ENCODE results near the gene SPACA5.
"Not testable (repeated sequence)": the region's sequence is repeated elsewhere in the genome, so short reads cannot be mapped to it uniquely, and the experiment has no call there.

SPACA5 gene

GRCh38 chrX:48030237-48030636 lies 23.4 kb downstream of the SPACA5 start:
- Histone ChIP-seq H3K4me3 (ENCODE audit: low read length) (no peak overlapping the region), H3K36me3 (ENCODE audit: control insufficient read depth, low read length) (no peaks in the 10 kb centered on the region), H3K4me1 (ENCODE audit: control insufficient read depth, low read length) (peaks cover 11% of the 10 kb centered on the region), H3K9me3 (ENCODE audit: control insufficient read depth, insufficient read depth, low read length) (no peaks in the 10 kb centered on the region), H3F3A (ENCODE audit: control insufficient read depth, insufficient read depth) (no peaks in the 10 kb centered on the region), H3K4me2 (ENCODE audit: low read length) (no peak overlapping the region), H3K9me2 (replicated peaks; ENCODE audit: control insufficient read depth, low read length) (no peaks in the 10 kb centered on the region), H3K79me2 (ENCODE audit: control insufficient read depth, low read length) (no peaks in the 10 kb centered on the region), H3K27me3 (ENCODE audit: control insufficient read depth, low read length) (no peaks in the 10 kb centered on the region), H4K20me1 (ENCODE audit: control insufficient read depth, insufficient read depth, low read depth, low read length) (no peaks in the 10 kb centered on the region), H3K27ac (ENCODE audit: low read depth, low read length) (no peak overlapping the region)
- TF ChIP-seq CTCF (IDR thresholded peaks at IDR 0.05; ENCODE audit: low read depth, low read length, poor library complexity, severe bottlenecking), result no peak
- TF ChIP-seq EZH2phosphoT487 (IDR thresholded peaks at IDR 0.05; ENCODE audit: borderline replicate concordance, low read length), result no peak

GRCh38 chrX:48030641-48031173 lies 23.9 kb downstream of the SPACA5 start:
- not testable (repeated sequence) for H3K36me3 ChIP-seq (ENCODE audit: control insufficient read depth, low read length); H3K4me3 ChIP-seq (ENCODE audit: low read length); H3K9me3 ChIP-seq (ENCODE audit: control insufficient read depth, insufficient read depth, low read length); H3K79me2 ChIP-seq (ENCODE audit: control insufficient read depth, low read length); H3F3A ChIP-seq (ENCODE audit: control insufficient read depth, insufficient read depth); H4K20me1 ChIP-seq (ENCODE audit: control insufficient read depth, insufficient read depth, low read depth, low read length); H3K4me1 ChIP-seq (ENCODE audit: control insufficient read depth, low read length); H3K9me2 ChIP-seq (replicated peaks; ENCODE audit: control insufficient read depth, low read length); H3K27ac ChIP-seq (ENCODE audit: low read depth, low read length); H3K27me3 ChIP-seq (ENCODE audit: control insufficient read depth, low read length); H3K4me2 ChIP-seq (ENCODE audit: low read length)

GRCh38 chrX:48035891-48036290 lies 29.1 kb downstream of the SPACA5 start:
- Histone ChIP-seq H4K20me1 (ENCODE audit: control insufficient read depth, insufficient read depth, low read depth, low read length) (no peaks in the 10 kb centered on the region), H3K9me3 (ENCODE audit: control insufficient read depth, insufficient read depth, low read length) (no peaks in the 10 kb centered on the region), H3K9me2 (replicated peaks; ENCODE audit: control insufficient read depth, low read length) (no peaks in the 10 kb centered on the region), H3K79me2 (ENCODE audit: control insufficient read depth, low read length) (no peaks in the 10 kb centered on the region), H3K36me3 (ENCODE audit: control insufficient read depth, low read length) (no peaks in the 10 kb centered on the region), H3K27me3 (ENCODE audit: control insufficient read depth, low read length) (no peaks in the 10 kb centered on the region), H3K4me1 (ENCODE audit: control insufficient read depth, low read length) (no peaks in the 10 kb centered on the region), H3K27ac (ENCODE audit: low read depth, low read length) (no peak overlapping the region), H3K4me2 (ENCODE audit: low read length) (no peak overlapping the region), H3F3A (ENCODE audit: control insufficient read depth, insufficient read depth) (no peaks in the 10 kb centered on the region), H3K4me3 (ENCODE audit: low read length) (no peak overlapping the region)
- TF ChIP-seq EZH2phosphoT487 (IDR thresholded peaks at IDR 0.05; ENCODE audit: borderline replicate concordance, low read length), result no peak
- TF ChIP-seq CTCF (IDR thresholded peaks at IDR 0.05; ENCODE audit: low read depth, low read length, poor library complexity, severe bottlenecking), result no peak

GRCh38 chrX:48043056-48043455 lies 36.3 kb downstream of the SPACA5 start:
- Histone ChIP-seq H3K27me3 (ENCODE audit: control insufficient read depth, low read length) (no peaks in the 10 kb centered on the region), H3K27ac (ENCODE audit: low read depth, low read length) (no peak overlapping the region), H3K79me2 (ENCODE audit: control insufficient read depth, low read length) (no peaks in the 10 kb centered on the region), H3K4me2 (ENCODE audit: low read length) (no peak overlapping the region), H3K9me2 (replicated peaks; ENCODE audit: control insufficient read depth, low read length) (no peaks in the 10 kb centered on the region), H3F3A (ENCODE audit: control insufficient read depth, insufficient read depth) (no peaks in the 10 kb centered on the region), H4K20me1 (ENCODE audit: control insufficient read depth, insufficient read depth, low read depth, low read length) (no peaks in the 10 kb centered on the region), H3K36me3 (ENCODE audit: control insufficient read depth, low read length) (no peaks in the 10 kb centered on the region), H3K4me1 (ENCODE audit: control insufficient read depth, low read length) (no peaks in the 10 kb centered on the region), H3K4me3 (ENCODE audit: low read length) (no peak overlapping the region), H3K9me3 (ENCODE audit: control insufficient read depth, insufficient read depth, low read length) (no peaks in the 10 kb centered on the region)
- no peak for TF ChIP-seq EZH2phosphoT487 (IDR thresholded peaks at IDR 0.05; ENCODE audit: borderline replicate concordance, low read length)
- TF ChIP-seq CTCF (IDR thresholded peaks at IDR 0.05; ENCODE audit: low read depth, low read length, poor library complexity, severe bottlenecking), result no peak

All from DOHH2 (cell line).